ENCODE measurements around the gene CLIP4.

The CLIP4 gene

GRCh38 chr2:29196792-29197788, 81.9 kb downstream of the CLIP4 start:
- H3K9me3 ChIP-seq, result no peaks in the 10 kb centered on the region
- no peak overlapping the region for H3K4me2 ChIP-seq
- no peaks in the 10 kb centered on the region for H4K20me1 ChIP-seq
- no peaks in the 10 kb centered on the region for H3K4me1 ChIP-seq
- H3K9ac ChIP-seq, result no peak overlapping the region
- no peaks in the 10 kb centered on the region for H3K36me3 ChIP-seq
- H3K27me3 ChIP-seq, result no peaks in the 10 kb centered on the region
- TF ChIP-seq Cebpa-rat (IDR thresholded peaks at IDR 0.05), result no peak
- no peak overlapping the region for H3K27ac ChIP-seq
- no peak overlapping the region for H3K4me3 ChIP-seq

- no peak overlapping the region for H3K9ac ChIP-seq
- H3K4me1 ChIP-seq, result no peaks in the 10 kb centered on the region
- H4K20me1 ChIP-seq, result no peaks in the 10 kb centered on the region
- no peak for TF ChIP-seq Cebpa-rat (IDR thresholded peaks at IDR 0.05)
- H3K27me3 ChIP-seq, result no peaks in the 10 kb centered on the region
- H3K9me3 ChIP-seq, result no peaks in the 10 kb centered on the region
- H3K4me2 ChIP-seq, result no peak overlapping the region
- H3K36me3 ChIP-seq, result no peaks in the 10 kb centered on the region
- no peak overlapping the region for H3K4me3 ChIP-seq
- H3K27ac ChIP-seq, result no peak overlapping the region
Measured at GRCh38 chr2:29201979-29202378, 86.8 kb downstream of the CLIP4 start.

GRCh38 chr2:29202819-29203495, 87.7 kb downstream of the CLIP4 start:
- Histone ChIP-seq H3K27ac (no peak overlapping the region), H3K27me3 (no peaks in the 10 kb centered on the region), H3K9me3 (no peaks in the 10 kb centered on the region), H3K4me1 (no peaks in the 10 kb centered on the region), H4K20me1 (no peaks in the 10 kb centered on the region), H3K4me2 (no peak overlapping the region), H3K36me3 (no peaks in the 10 kb centered on the region), H3K4me3 (no peak overlapping the region), H3K9ac (no peak overlapping the region)
- no peak for TF ChIP-seq Cebpa-rat (IDR thresholded peaks at IDR 0.05)

GRCh38 chr2:29206941-29207340, 91.7 kb downstream of the CLIP4 start:
- Histone ChIP-seq H3K4me2 (no peak overlapping the region), H4K20me1 (no peaks in the 10 kb centered on the region)

GRCh38 chr2:29207352-29208148, 92.3 kb downstream of the CLIP4 start:
- no peak overlapping the region for H3K4me3 ChIP-seq
- no peak overlapping the region for H3K4me2 ChIP-seq
- H4K20me1 ChIP-seq, result no peaks in the 10 kb centered on the region
- H3K27ac ChIP-seq, result no peak overlapping the region
- no peaks in the 10 kb centered on the region for H3K4me1 ChIP-seq
- TF ChIP-seq Cebpa-rat (IDR thresholded peaks at IDR 0.05), result no peak
- H3K9ac ChIP-seq, result no peak overlapping the region
- H3K36me3 ChIP-seq, result no peaks in the 10 kb centered on the region
- no peaks in the 10 kb centered on the region for H3K27me3 ChIP-seq
- H3K9me3 ChIP-seq, result no peaks in the 10 kb centered on the region

More at GRCh38 chr2:29206941-29207340, 91.7 kb downstream of the CLIP4 start:
- H3K27ac ChIP-seq, result no peak overlapping the region
- no peaks in the 10 kb centered on the region for H3K36me3 ChIP-seq
- no peak overlapping the region for H3K9ac ChIP-seq
- H3K4me3 ChIP-seq, result no peak overlapping the region
- no peaks in the 10 kb centered on the region for H3K4me1 ChIP-seq
- no peaks in the 10 kb centered on the region for H3K27me3 ChIP-seq
- H3K9me3 ChIP-seq, result no peaks in the 10 kb centered on the region
- TF ChIP-seq Cebpa-rat (IDR thresholded peaks at IDR 0.05), result no peak

- no peak overlapping the region for H3K4me2 ChIP-seq
- H4K20me1 ChIP-seq, result no peaks in the 10 kb centered on the region
- no peaks in the 10 kb centered on the region for H3K36me3 ChIP-seq
- H3K27me3 ChIP-seq, result no peaks in the 10 kb centered on the region
- H3K9me3 ChIP-seq, result no peaks in the 10 kb centered on the region
- H3K4me3 ChIP-seq, result no peak overlapping the region
- no peak overlapping the region for H3K9ac ChIP-seq
- no peak overlapping the region for H3K27ac ChIP-seq
- peaks cover 4% of the 10 kb centered on the region for H3K4me1 ChIP-seq
- TF ChIP-seq Cebpa-rat (IDR thresholded peaks at IDR 0.05), result no peak
Measured at GRCh38 chr2:29209551-29209950, 94.3 kb downstream of the CLIP4 start.

GRCh38 chr2:29212009-29212408, 96.8 kb downstream of the CLIP4 start:
- no peaks in the 10 kb centered on the region for H3K36me3 ChIP-seq
- H3K9me3 ChIP-seq, result no peaks in the 10 kb centered on the region
- H3K27ac ChIP-seq, result no peak overlapping the region
- H4K20me1 ChIP-seq, result no peaks in the 10 kb centered on the region
- H3K4me1 ChIP-seq, result peaks cover 4% of the 10 kb centered on the region
- TF ChIP-seq Cebpa-rat (IDR thresholded peaks at IDR 0.05), result no peak
- no peak overlapping the region for H3K4me2 ChIP-seq
- H3K4me3 ChIP-seq, result no peak overlapping the region
- no peak overlapping the region for H3K9ac ChIP-seq
- H3K27me3 ChIP-seq, result no peaks in the 10 kb centered on the region

- TF ChIP-seq Cebpa-rat (IDR thresholded peaks at IDR 0.05), result no peak
- Histone ChIP-seq H3K9ac (no peak overlapping the region), H4K20me1 (no peaks in the 10 kb centered on the region), H3K4me3 (no peak overlapping the region), H3K36me3 (no peaks in the 10 kb centered on the region), H3K27me3 (no peaks in the 10 kb centered on the region), H3K9me3 (no peaks in the 10 kb centered on the region), H3K4me1 (peaks cover 4% of the 10 kb centered on the region), H3K4me2 (peak overlapping the region; percentile 20; the same call in 1 of the 2 replicates), H3K27ac (no peak overlapping the region)
Measured at GRCh38 chr2:29213888-29214291, 98.7 kb downstream of the CLIP4 start.

- H3K36me3 ChIP-seq, result no peaks in the 10 kb centered on the region
- no peaks in the 10 kb centered on the region for H4K20me1 ChIP-seq
- H3K4me3 ChIP-seq, result no peak overlapping the region
- no peaks in the 10 kb centered on the region for H3K27me3 ChIP-seq
- H3K4me1 ChIP-seq, result peaks cover 4% of the 10 kb centered on the region
- 0 out of 2 replicates have a peak, but pooled peaks cover 6% of the 10 kb centered on the region for H3K9me3 ChIP-seq
- no peak overlapping the region for H3K4me2 ChIP-seq
- no peak for TF ChIP-seq Cebpa-rat (IDR thresholded peaks at IDR 0.05)
- H3K27ac ChIP-seq, result no peak overlapping the region
- no peak overlapping the region for H3K9ac ChIP-seq
Measured at GRCh38 chr2:29215073-29215472, 99.9 kb downstream of the CLIP4 start.
